Measurements from ENCODE around the gene FMNL2. TPM values are rescaled to one million over a fixed set of nuclear protein-coding genes. Genes with fewer than 3 reads are reported as not detected.

Gene FMNL2
- polyA plus RNA-seq, 3 donors, result 0.28 to 3.2 (median 0.71) TPM

- no peak overlapping the region for H3K27ac Mint-ChIP-seq
- H3K27me3 Mint-ChIP-seq (ENCODE audit: low read depth in 3 of 3), result peaks cover 0 to 2% (median 0%) of the 10 kb centered on the region in 3 donors
- Histone ChIP-seq H3K4me1 (ENCODE audit: control insufficient read depth in 1 of 2, insufficient read depth in 2 of 2, low read length in 2 of 2) (peaks cover 33 to 41% of the 10 kb centered on the region in 2 donors), H3K27ac (ENCODE audit: low read depth in 1 of 2, low read length in 2 of 2) (no peak overlapping the region), H3K36me3 (replicated peaks in 1 of 2; ENCODE audit: control insufficient read depth in 1 of 2, insufficient read depth in 2 of 2, low read length in 2 of 2) (no peaks in the 10 kb centered on the region), H4K20me1 (ENCODE audit: insufficient read depth, low read length) (no peaks in the 10 kb centered on the region), H2AFZ (ENCODE audit: insufficient read depth, low read depth, low read length, poor library complexity, severe bottlenecking) (no peak overlapping the region), H3K9me3 (replicated peaks in 1 of 2; ENCODE audit: control insufficient read depth in 1 of 2, insufficient read depth in 1 of 2, low read length in 2 of 2) (no peaks in the 10 kb centered on the region), H3K27me3 (ENCODE audit: control insufficient read depth in 2 of 2, insufficient read depth in 2 of 2, low read length in 2 of 2) (no peaks in the 10 kb centered on the region), H3K4me2 (replicated peaks; ENCODE audit: extremely low read depth, low read length, poor library complexity, severe bottlenecking) (no peak overlapping the region), H3K9ac (ENCODE audit: insufficient read depth, low read length, poor library complexity, severe bottlenecking) (no peak overlapping the region), H3K4me3 (replicated peaks in 1 of 3; ENCODE audit: low read depth in 2 of 3, low read length in 3 of 3) (no peak overlapping the region), H3K79me2 (ENCODE audit: insufficient read depth, low read length) (no peaks in the 10 kb centered on the region)
- peaks cover 0 to 2% of the 10 kb centered on the region in 2 donors for H3K36me3 Mint-ChIP-seq
- H3K4me1 Mint-ChIP-seq, result peaks cover 41% of the 10 kb centered on the region
- DNase-seq, result no peak
- TF ChIP-seq CTCF (IDR thresholded peaks at IDR 0.05), result no peak
- H3K9me3 Mint-ChIP-seq, result peaks cover 0 to 3% (median 0%) of the 10 kb centered on the region in 7 donors
- H3K4me3 Mint-ChIP-seq, result no peak overlapping the region
- 89% methylated on average over 5 of the region's 12 CpGs for WGBS (ENCODE audit: insufficient coverage)
- intact Hi-C loops (cut with micrococcal nuclease), result no loop called here
Observed at GRCh38 chr2:152470861-152471854, 136.2 kb downstream of the FMNL2 start.

- no peak overlapping the region for H3K4me3 Mint-ChIP-seq
Observed at GRCh38 chr2:152472481-152472887, 137.5 kb downstream of the FMNL2 start.

More at GRCh38 chr2:152472481-152472887, 137.5 kb downstream of the FMNL2 start:
- TF ChIP-seq CTCF (IDR thresholded peaks at IDR 0.05), result no peak
- H3K27me3 ChIP-seq (ENCODE audit: control insufficient read depth in 2 of 2, insufficient read depth in 2 of 2, low read length in 2 of 2), result no peaks in the 10 kb centered on the region
- intact Hi-C loops (cut with micrococcal nuclease), result no loop called here
- Mint-ChIP-seq H3K36me3 (no peaks in the 10 kb centered on the region), H3K4me1 (peaks cover 28% of the 10 kb centered on the region), H3K27ac (no peak overlapping the region), H3K9me3 (no peaks in the 10 kb centered on the region), H3K27me3 (ENCODE audit: low read depth in 3 of 3) (peaks cover 0 to 2% (median 0%) of the 10 kb centered on the region in 3 donors)
- no peaks in the 10 kb centered on the region for H3K9me3 ChIP-seq (replicated peaks in 1 of 2; ENCODE audit: control insufficient read depth in 1 of 2, insufficient read depth in 1 of 2, low read length in 2 of 2)
- H3K4me1 ChIP-seq (ENCODE audit: control insufficient read depth in 1 of 2, insufficient read depth in 2 of 2, low read length in 2 of 2), result peaks cover 20 to 28% of the 10 kb centered on the region in 2 donors
- H2AFZ ChIP-seq (ENCODE audit: insufficient read depth, low read depth, low read length, poor library complexity, severe bottlenecking), result no peak overlapping the region
- H3K79me2 ChIP-seq (ENCODE audit: insufficient read depth, low read length), result no peaks in the 10 kb centered on the region
- H4K20me1 ChIP-seq (ENCODE audit: insufficient read depth, low read length), result no peaks in the 10 kb centered on the region
- no peak for DNase-seq
- H3K27ac ChIP-seq (ENCODE audit: low read depth in 1 of 2, low read length in 2 of 2), result no peak overlapping the region
- H3K4me2 ChIP-seq (replicated peaks; ENCODE audit: extremely low read depth, low read length, poor library complexity, severe bottlenecking), result no peak overlapping the region
- no peak overlapping the region for H3K4me3 ChIP-seq (replicated peaks in 1 of 3; ENCODE audit: low read depth in 2 of 3, low read length in 3 of 3)
- H3K9ac ChIP-seq (ENCODE audit: insufficient read depth, low read length, poor library complexity, severe bottlenecking), result no peak overlapping the region
- 100% methylated on average over 1 of the region's 1 CpG for whole genome bisulfite sequencing (ENCODE audit: insufficient coverage)
- no peaks in the 10 kb centered on the region for H3K36me3 ChIP-seq (replicated peaks in 1 of 2; ENCODE audit: control insufficient read depth in 1 of 2, insufficient read depth in 2 of 2, low read length in 2 of 2)
